ENCODE measurements around the gene PSMD4. TPM values are rescaled to one million over a fixed set of nuclear protein-coding genes. Genes with fewer than 3 reads are reported as not detected.
A peak's percentile ranks its signal among the peaks of the same experiment; 100 is the strongest.

Gene PSMD4
- total RNA-seq, 1 donor from 2014 or later = 123 TPM

- Histone ChIP-seq H3K27me3 (no peaks in the 10 kb centered on the region), H3K27ac (peak overlapping the region; percentile 92), H3K4me1 (peaks cover 25% of the 10 kb centered on the region), H3K9ac (no peak overlapping the region), H3F3A (ENCODE audit: low read depth) (peaks cover 24% of the 10 kb centered on the region), H2AFZ (replicated peaks) (no peak overlapping the region), H3K4me2 (peak overlapping the region; percentile 46), H3K36me3 (peaks cover 7% of the 10 kb centered on the region), H3K9me3 (ENCODE audit: low read depth) (no peaks in the 10 kb centered on the region), H4K20me1 (ENCODE audit: low read depth) (peaks cover 7% of the 10 kb centered on the region), H3K4me3 (peak overlapping the region; percentile 8), H3K79me2 (ENCODE audit: low read depth) (peaks cover 7% of the 10 kb centered on the region)
- TF ChIP-seq EZH2phosphoT487 (IDR thresholded peaks at IDR 0.05) = no peak
- TF ChIP-seq EZH2 (IDR thresholded peaks at IDR 0.05) = no peak
- TF ChIP-seq CTCF (IDR thresholded peaks at IDR 0.05) = no peak
- H3K9me3 Mint-ChIP-seq = no peaks in the 10 kb centered on the region
- H3K4me3 Mint-ChIP-seq = peak overlapping the region; percentile 60
- H3K36me3 Mint-ChIP-seq = peaks cover 47% of the 10 kb centered on the region
- peak overlapping the region; percentile 80 for H3K27ac Mint-ChIP-seq
- H3K27me3 Mint-ChIP-seq (ENCODE audit: insufficient read depth, low read depth) = peaks cover 3% of the 10 kb centered on the region
- H3K4me1 Mint-ChIP-seq = peaks cover 33% of the 10 kb centered on the region
- peak; percentile 63 for DNase-seq (ENCODE audit: low spot score)
Measured at GRCh38 chr1:151309811-151310323, 55.3 kb downstream of the PSMD4 start.

GRCh38 chr1:151311011-151311410 is 56.5 kb downstream of the PSMD4 start:
- Mint-ChIP-seq H3K27ac (no peak overlapping the region), H3K9me3 (no peaks in the 10 kb centered on the region), H3K4me1 (peaks cover 33% of the 10 kb centered on the region), H3K36me3 (peaks cover 45% of the 10 kb centered on the region), H3K4me3 (peak overlapping the region; percentile 11), H3K27me3 (ENCODE audit: insufficient read depth, low read depth) (peaks cover 3% of the 10 kb centered on the region)
- Histone ChIP-seq H2AFZ (replicated peaks) (no peak overlapping the region), H3K4me2 (peak overlapping the region; percentile 46), H3K79me2 (ENCODE audit: low read depth) (peaks cover 7% of the 10 kb centered on the region), H3K9me3 (ENCODE audit: low read depth) (no peaks in the 10 kb centered on the region), H3K4me3 (no peak overlapping the region), H4K20me1 (ENCODE audit: low read depth) (peaks cover 7% of the 10 kb centered on the region), H3F3A (ENCODE audit: low read depth) (peaks cover 24% of the 10 kb centered on the region), H3K36me3 (peaks cover under 1% of the 10 kb centered on the region), H3K27ac (no peak overlapping the region), H3K4me1 (peaks cover 25% of the 10 kb centered on the region), H3K9ac (no peak overlapping the region), H3K27me3 (no peaks in the 10 kb centered on the region)
- no peak for TF ChIP-seq EZH2phosphoT487 (IDR thresholded peaks at IDR 0.05)
- TF ChIP-seq CTCF (IDR thresholded peaks at IDR 0.05) = no peak
- no peak for TF ChIP-seq EZH2 (IDR thresholded peaks at IDR 0.05)
- no peak for DNase-seq (ENCODE audit: low spot score)

- H3K4me2 ChIP-seq = no peak overlapping the region
Measured at GRCh38 chr1:151311589-151312331, 57.2 kb downstream of the PSMD4 start.

More at GRCh38 chr1:151311589-151312331, 57.2 kb downstream of the PSMD4 start:
- DNase-seq (ENCODE audit: low spot score) = no peak
- Mint-ChIP-seq H3K4me1 (peaks cover 33% of the 10 kb centered on the region), H3K27ac (peak overlapping the region; percentile 39), H3K4me3 (peak overlapping the region; percentile 11), H3K36me3 (peaks cover 41% of the 10 kb centered on the region), H3K9me3 (no peaks in the 10 kb centered on the region), H3K27me3 (ENCODE audit: insufficient read depth, low read depth) (peaks cover 2% of the 10 kb centered on the region)
- Histone ChIP-seq H3K4me1 (peaks cover 25% of the 10 kb centered on the region), H3K27me3 (no peaks in the 10 kb centered on the region), H3F3A (ENCODE audit: low read depth) (peaks cover 24% of the 10 kb centered on the region), H3K9me3 (ENCODE audit: low read depth) (no peaks in the 10 kb centered on the region), H2AFZ (replicated peaks) (no peak overlapping the region), H3K36me3 (no peaks in the 10 kb centered on the region), H3K4me3 (no peak overlapping the region), H4K20me1 (ENCODE audit: low read depth) (peaks cover 7% of the 10 kb centered on the region), H3K79me2 (ENCODE audit: low read depth) (peaks cover 7% of the 10 kb centered on the region), H3K9ac (no peak overlapping the region), H3K27ac (no peak overlapping the region)
- TF ChIP-seq EZH2 (IDR thresholded peaks at IDR 0.05) (no peak), CTCF (IDR thresholded peaks at IDR 0.05) (no peak), EZH2phosphoT487 (IDR thresholded peaks at IDR 0.05) (no peak)

Data from neural progenitor cell (in vitro differentiated cells).